Heart right ventricle (tissue), 16 donors: ENCODE results near the gene SCAMP1. TPM values are rescaled to one million over a fixed set of nuclear protein-coding genes. Genes with fewer than 3 reads are reported as not detected.

ENCODE experiments used
- ATAC-seq, 8 donors: fragments of 200-7000 bp; cut with Tn5 transposase; one replicate each; pipeline ENCODE4 v1.9.1; 2020; ENCODE audit warnings: mild to moderate bottlenecking in 8 of 8, moderate library complexity in 8 of 8, moderate number of reproducible peaks in 1 of 8
- DNase-seq, 2 donors: peaks; one replicate each; pipeline ENCODE4 v3.0.0-alpha.2; 2020
- H3K27ac ChIP-seq, 10 donors: fragments of 200-600 bp; sonication (generic) in 2 of 10; one replicate each; pipeline versions ENCODE4 v1.5.0 to v1.8.0; 2020 to 2022; ENCODE audit warnings: mild to moderate bottlenecking in 3 of 10
- H3K27me3 ChIP-seq, 7 donors: fragments of 200-600 bp; one replicate each; pipeline ENCODE4 v1.8.0; 2021 to 2022; ENCODE audit warnings: mild to moderate bottlenecking in 2 of 7
- H3K36me3 ChIP-seq, 9 donors: fragments of 200-600 bp; sonication (generic) in 1 of 9; one replicate each; pipeline versions ENCODE4 v1.5.0 to v1.8.0; 2020 to 2022; ENCODE audit warnings: mild to moderate bottlenecking in 2 of 9
- H3K4me1 ChIP-seq, 9 donors: fragments of 200-600 bp; sonication (generic) in 1 of 9; one replicate each; pipeline versions ENCODE4 v1.5.0 to v1.8.0; 2020 to 2022; ENCODE audit warnings: mild to moderate bottlenecking in 4 of 9
- H3K4me3 ChIP-seq, 10 donors: fragments of 200-600 bp; sonication (generic) in 2 of 10; one replicate each; pipeline versions ENCODE4 v1.5.0 to v1.8.0; 2020 to 2022; ENCODE audit warnings: mild to moderate bottlenecking in 7 of 10, moderate library complexity in 2 of 10
- H3K9me3 ChIP-seq, 11 donors: fragments of 200-600 bp in 10 of 11; sonication (generic) in 2 of 11; one replicate each; pipeline versions ENCODE4 v1.5.0 to v1.8.0; 2013 to 2022; ENCODE audit warnings: mild to moderate bottlenecking in 2 of 11, control low read depth in 1 of 11, moderate library complexity in 1 of 11
- WGBS, 2 donors: extraction: QIAGEN DNeasy Blood & Tissue Kit; methylation state at CpG; one replicate each; pipeline ENCODE4 v1.1.7; 2013; ENCODE audit warnings: inconsistent platforms in 1 of 2; 5-methylcytosine and 5-hydroxymethylcytosine counted together
- intact Hi-C, 10 donors: fragments of 100-400 bp; cut with DNase I; formaldehyde crosslinking; loops; one replicate each; pipeline versions ENCODE4 v1.11.1 to v1.14.2; 2022
- polyA plus RNA-seq, 2 donors: library from polyadenylated mRNA; stranded (reverse); fragments of 200-250 nt; gene quantifications; one replicate each; pipeline ENCODE4 v1.2.3, GENCODE V29; 2013
- total RNA-seq, 10 donors: library from RNA; stranded (reverse); fragmentation: NEBNext Ultra II Directional in 3 of 10; extraction: Animal tissue kit (Norgen Biotek cat#: 25700) in 3 of 10; gene quantifications; one replicate each; pipeline versions ENCODE4 v1.2.1 to v1.2.4, GENCODE V29; 2021 to 2023
- TF ChIP-seq, protein P1 (sequence below), 9 donors: fragments of 200-600 bp; sonication (generic) in 2 of 9; IDR thresholded peaks; one replicate each; pipeline versions ENCODE4 v1.5.0 to v1.8.0; 2021 to 2022; ENCODE audit warnings: antibody characterized with exemption in 9 of 9, mild to moderate bottlenecking in 5 of 9, moderate library complexity in 1 of 9
- donor health status: Arrhythmogenic right ventricular cardiomyopathy.
- donor health status: ischemic (EF 13 %, LVEDD 7.1; RV severe dilation, severe dysfunction).
- donor health status: healthy with polysubstance abuse.
- donor health status: DM: no; HTN: yes; CAD: no.
- donor health status: DM: no; HTN: no; CAD: no.
- donor health status: ischemic (EF 25% LVEDD 6.9; RV normal size, moderate dysfunction).
- donor health status: ischemic (EF 25% LVEDD 5.7; RV mildly dilated, moderate dysfunction).
- donor health status: healthy.
- donor health status: DM: yes; HTN: yes; CAD: no.
- donor health status: Ischemic cardiomyopathy.
- donor health status: ischemic (EF 35%, LVEDD 5.7; RV mildly dilated, moderate dysfunction).
- donor health status: nonischemic (EF 11% LVEDD 7.7; RV severe dilation, severe dysfunction).
- donor health status: DM: yes; HTN: yes; CAD: no.
- donor health status: PGD.
- donor health status: ischemic (EF 29% LVEDD 5.4; RV normal size, mild dysfunction).
- donor health status: nonischemic (EF 23%, LVEDD 6.1; RV moderate dilation, normal function).

Gene SCAMP1
- total and polyA plus RNA-seq, 12 donors: 7.9 to 40.4 (median 33.1) TPM

DNA sequence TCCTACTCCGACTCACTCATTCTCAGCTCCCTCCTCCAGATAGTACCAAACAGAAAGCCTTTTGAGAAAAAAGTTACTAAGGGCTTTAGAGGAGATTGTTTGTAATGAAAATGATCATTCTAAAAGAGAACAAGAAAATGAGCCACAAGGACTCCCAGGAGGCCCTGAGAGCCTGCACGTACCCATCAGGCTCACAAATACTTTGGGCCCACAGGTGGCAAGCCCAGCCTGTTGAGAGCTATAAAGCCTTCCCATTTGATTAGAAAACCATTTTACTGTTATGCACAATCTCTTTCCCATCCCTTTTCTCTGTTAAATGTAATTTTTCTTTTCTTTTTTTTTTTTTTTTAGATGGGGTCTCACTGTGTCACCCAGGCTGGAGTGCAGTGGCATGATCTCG lies 152.0 kb downstream of the SCAMP1 start:
- no peaks in the 10 kb centered on the region for H3K27me3 ChIP-seq
- peaks cover 12 to 57% (median 36%) of the 10 kb centered on the region in 9 donors for H3K4me1 ChIP-seq
- ATAC-seq (no peak), DNase-seq (no peak)
- H3K4me3 ChIP-seq: no peak overlapping the region
- no peaks in the 10 kb centered on the region for H3K9me3 ChIP-seq
- intact Hi-C loops: no loop called here
- peaks cover 0 to 4% (median 0%) of the 10 kb centered on the region in 9 donors for H3K36me3 ChIP-seq
- TF ChIP-seq, protein P1, sequence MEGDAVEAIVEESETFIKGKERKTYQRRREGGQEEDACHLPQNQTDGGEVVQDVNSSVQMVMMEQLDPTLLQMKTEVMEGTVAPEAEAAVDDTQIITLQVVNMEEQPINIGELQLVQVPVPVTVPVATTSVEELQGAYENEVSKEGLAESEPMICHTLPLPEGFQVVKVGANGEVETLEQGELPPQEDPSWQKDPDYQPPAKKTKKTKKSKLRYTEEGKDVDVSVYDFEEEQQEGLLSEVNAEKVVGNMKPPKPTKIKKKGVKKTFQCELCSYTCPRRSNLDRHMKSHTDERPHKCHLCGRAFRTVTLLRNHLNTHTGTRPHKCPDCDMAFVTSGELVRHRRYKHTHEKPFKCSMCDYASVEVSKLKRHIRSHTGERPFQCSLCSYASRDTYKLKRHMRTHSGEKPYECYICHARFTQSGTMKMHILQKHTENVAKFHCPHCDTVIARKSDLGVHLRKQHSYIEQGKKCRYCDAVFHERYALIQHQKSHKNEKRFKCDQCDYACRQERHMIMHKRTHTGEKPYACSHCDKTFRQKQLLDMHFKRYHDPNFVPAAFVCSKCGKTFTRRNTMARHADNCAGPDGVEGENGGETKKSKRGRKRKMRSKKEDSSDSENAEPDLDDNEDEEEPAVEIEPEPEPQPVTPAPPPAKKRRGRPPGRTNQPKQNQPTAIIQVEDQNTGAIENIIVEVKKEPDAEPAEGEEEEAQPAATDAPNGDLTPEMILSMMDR (IDR thresholded peaks at IDR 0.05): no peak
- WGBS, 2 donors: 98 to 99% methylated on average over 3 of the region's 3 CpGs
- no peak overlapping the region for H3K27ac ChIP-seq

DNA sequence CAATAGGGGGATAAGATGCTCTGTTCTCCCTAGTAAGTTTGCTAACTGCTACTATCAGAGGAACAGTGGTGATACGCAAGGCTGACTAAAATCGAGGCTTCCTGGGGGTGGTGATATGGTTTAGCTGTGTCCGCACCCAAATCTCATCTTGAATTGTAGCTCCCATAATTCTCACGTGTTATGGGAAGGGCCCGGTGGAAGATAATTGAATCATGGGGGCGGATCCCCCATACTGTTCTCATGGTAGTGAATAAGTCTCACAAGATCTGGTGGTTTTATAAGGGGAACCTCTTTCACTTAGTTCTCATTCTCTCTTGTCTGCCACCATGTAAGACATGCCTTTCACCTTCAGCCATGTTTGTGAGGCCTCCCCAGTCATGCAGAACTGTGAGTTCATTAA lies 153.0 kb downstream of the SCAMP1 start:
- Histone ChIP-seq H3K9me3 (no peaks in the 10 kb centered on the region), H3K27me3 (no peaks in the 10 kb centered on the region), H3K4me3 (no peak overlapping the region), H3K27ac (no peak overlapping the region), H3K36me3 (peaks cover 0 to 4% (median 0%) of the 10 kb centered on the region in 9 donors), H3K4me1 (peaks cover 12 to 50% (median 39%) of the 10 kb centered on the region in 9 donors)
- 80 to 82% methylated on average over 6 of the region's 6 CpGs for WGBS, 2 donors
- TF ChIP-seq, protein P1 (IDR thresholded peaks at IDR 0.05): no peak
- ATAC-seq: no peak
- intact Hi-C loops: no loop called here
- no peak for DNase-seq

DNA sequence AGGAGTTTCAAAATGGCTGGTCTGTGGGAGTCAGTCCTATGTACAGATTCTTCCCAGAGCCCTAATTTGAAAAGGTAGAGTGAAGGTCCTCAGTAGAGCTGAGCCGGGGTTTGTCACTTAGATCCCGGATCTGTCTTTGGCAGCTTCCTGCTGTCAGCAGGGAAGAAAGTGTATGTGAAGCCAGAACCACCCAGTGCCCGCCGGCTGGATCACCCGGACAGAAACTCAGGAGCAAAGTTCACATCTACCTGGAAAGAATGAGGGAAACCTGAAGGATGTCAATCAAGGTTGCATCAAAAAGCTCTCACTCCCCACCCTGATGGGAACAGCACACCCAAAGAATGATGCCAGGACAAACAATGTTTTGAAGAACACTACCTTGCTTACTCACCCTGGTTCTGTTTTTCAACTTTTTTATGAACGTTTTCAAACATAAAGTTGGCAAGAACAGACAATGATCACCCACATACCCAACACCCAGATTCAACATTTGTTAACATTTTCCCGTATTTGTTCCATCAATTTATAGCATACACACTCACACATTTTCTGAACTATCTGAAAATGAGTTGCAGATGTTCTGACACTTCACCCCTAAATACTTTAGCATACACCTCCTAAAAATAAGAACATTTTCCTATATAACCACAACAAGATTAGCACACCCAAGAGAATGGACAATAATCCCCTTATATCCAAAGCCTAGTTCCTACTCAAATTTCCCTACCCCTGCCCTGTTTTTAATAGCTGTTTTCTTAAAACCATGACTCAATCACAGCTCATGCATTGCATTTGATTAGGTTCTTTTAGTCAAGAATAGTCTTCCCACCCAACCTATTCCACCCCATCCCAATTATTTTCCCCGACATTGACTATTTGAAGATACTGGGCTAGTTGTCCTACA lies 154.3 kb downstream of the SCAMP1 start:
- Histone ChIP-seq H3K27me3 (no peaks in the 10 kb centered on the region), H3K4me1 (peaks cover 13 to 52% (median 37%) of the 10 kb centered on the region in 9 donors), H3K36me3 (peaks cover 0 to 4% (median 0%) of the 10 kb centered on the region in 9 donors), H3K4me3 (no peak overlapping the region), H3K27ac (no peak overlapping the region), H3K9me3 (no peaks in the 10 kb centered on the region)
- no peak for DNase-seq
- intact Hi-C loops: no loop called here
- TF ChIP-seq, protein P1 (IDR thresholded peaks at IDR 0.05): no peak
- no peak for ATAC-seq
- 81 to 95% methylated on average over 8 of the region's 8 CpGs for WGBS, 2 donors

DNA sequence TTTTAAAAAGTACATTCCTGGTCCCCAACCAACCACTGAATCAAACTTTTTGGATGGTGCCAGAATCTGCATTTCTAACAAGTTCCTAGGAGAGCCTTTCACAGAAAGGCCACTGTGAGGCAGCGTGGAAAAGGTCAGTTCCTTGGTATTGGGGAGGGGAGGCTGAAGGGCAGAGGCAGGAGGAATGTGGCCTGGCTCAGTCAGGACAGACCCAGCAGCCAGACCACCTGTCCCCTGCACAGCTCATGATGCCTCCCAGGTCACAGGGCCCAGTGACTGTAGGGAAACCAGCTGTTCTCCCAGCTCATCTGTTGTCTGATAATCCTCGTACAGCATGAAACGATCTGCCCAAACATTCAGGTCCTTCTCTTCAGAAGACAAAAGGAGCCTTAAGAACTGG lies 155.3 kb downstream of the SCAMP1 start:
- H3K27me3 ChIP-seq: no peaks in the 10 kb centered on the region

More for the DNA sequence above, 155.3 kb downstream of the SCAMP1 start:
- TF ChIP-seq, protein P1 (IDR thresholded peaks at IDR 0.05): no peak
- DNase-seq: no peak
- 91% methylated on average over 3 of the region's 3 CpGs for WGBS, 2 donors
- Histone ChIP-seq H3K9me3 (no peaks in the 10 kb centered on the region), H3K36me3 (peaks cover 0 to 4% (median 0%) of the 10 kb centered on the region in 9 donors), H3K27ac (no peak overlapping the region), H3K4me1 (peaks cover 9 to 43% (median 28%) of the 10 kb centered on the region in 9 donors), H3K4me3 (no peak overlapping the region)
- ATAC-seq: no peak
- intact Hi-C loops: no loop called here
